Measurements from ENCODE around the gene GRIP2. TPM values are rescaled to one million over a fixed set of nuclear protein-coding genes. Genes with fewer than 3 reads are reported as not detected.

Gene GRIP2
- total and polyA plus RNA-seq, 2 of the 4 experiments (the other 2 are of a cell fraction) = 0.05 TPM; not detected in 1

- Histone ChIP-seq H3K36me3 (ENCODE audit: control insufficient read depth, insufficient read depth, low read length) (peaks cover 49% of the 10 kb centered on the region), H3K4me1 (ENCODE audit: control insufficient read depth, insufficient read depth, low read length) (peaks cover 14% of the 10 kb centered on the region), H4K20me1 (ENCODE audit: insufficient read depth, low read length) (peaks cover 21% of the 10 kb centered on the region), H3K18ac (ENCODE audit: low read depth, low read length) (no peak overlapping the region), H3K14ac (replicated peaks; ENCODE audit: low read depth, low read length) (no peak overlapping the region), H3K23ac (ENCODE audit: low read depth, low read length) (no peak overlapping the region), H2AK9ac (replicated peaks; ENCODE audit: low read depth, low read length, poor library complexity) (no peak overlapping the region), H2AFZ (replicated peaks; ENCODE audit: low read length, poor library complexity) (no peak overlapping the region), H2BK120ac (ENCODE audit: low read depth, low read length) (no peak overlapping the region), H2BK5ac (ENCODE audit: low read depth, low read length, poor library complexity, severe bottlenecking) (no peak overlapping the region), H3K9ac (ENCODE audit: low read depth, low read length) (no peak overlapping the region), H3K4me2 (ENCODE audit: low read depth, low read length) (no peak overlapping the region), H3K4me3 (ENCODE audit: insufficient read depth, low read depth, low read length) (no peak overlapping the region), H3K56ac (ENCODE audit: extremely low read depth, insufficient read depth, low read length) (no peak overlapping the region), H4K8ac (ENCODE audit: low read depth in 2 of 2, low read length in 2 of 2) (no peak overlapping the region), H3K79me1 (ENCODE audit: low read depth in 1 of 2, low read length in 2 of 2) (peaks cover 27 to 38% of the 10 kb centered on the region in 2 experiments), H3K9me1 (ENCODE audit: insufficient read depth, low read length) (peaks cover 21% of the 10 kb centered on the region), H3K4ac (ENCODE audit: low read depth, low read length) (no peak overlapping the region), H2AK5ac (ENCODE audit: low read depth, low read length) (no peak overlapping the region), H4K5ac (ENCODE audit: low read depth, low read length) (no peak overlapping the region), H2BK20ac (ENCODE audit: low read depth, low read length) (no peak overlapping the region), H2BK15ac (ENCODE audit: low read depth, low read length) (no peak overlapping the region), H3K27ac (ENCODE audit: insufficient read depth, low read length) (no peak overlapping the region), H3K9me3 (ENCODE audit: control insufficient read depth, insufficient read depth, low read length) (no peaks in the 10 kb centered on the region), H3K27me3 (ENCODE audit: control insufficient read depth, insufficient read depth, low read length) (no peaks in the 10 kb centered on the region), H4K91ac (ENCODE audit: insufficient read depth, low read depth, low read length) (no peak overlapping the region)
- in situ Hi-C loops (cut with MboI; ENCODE audit: low sequenced_read_pairs) (no loop called here), intact Hi-C loops (cut with micrococcal nuclease) (no loop called here), dilution Hi-C loops (cut with HindIII; ENCODE audit: low sequenced_read_pairs, unreplicated experiment) (no loop called here)
- no TSS peak for BruUV-seq (replicated peaks)
- TF ChIP-seq MXI1 (IDR thresholded peaks at IDR 0.05; ENCODE audit: borderline replicate concordance, low read depth, low read length) (no peak), POLR2A (IDR thresholded peaks at IDR 0.05; ENCODE audit: low read depth, low read length) (no peak), SMC3 (IDR thresholded peaks at IDR 0.05; ENCODE audit: low read depth, low read length) (no peak), NFE2L2 (IDR thresholded peaks at IDR 0.05; ENCODE audit: low read depth, low read length) (no peak), FOS (IDR thresholded peaks at IDR 0.05; ENCODE audit: low read depth, low read length) (no peak), ELK1 (IDR thresholded peaks at IDR 0.05; ENCODE audit: borderline replicate concordance, low read depth, low read length) (no peak), RFX5 (IDR thresholded peaks at IDR 0.05; ENCODE audit: low read depth, low read length) (no peak)
- ChIA-PET CTCF (no interaction called here), POLR2A (ENCODE audit: unreplicated experiment) (no interaction called here)
- WGBS, 2 experiments (ENCODE audit: extremely low coverage in 2 of 2, insufficient read length in 1 of 2) = no CpG with 5 or more reads among the region's 4 CpGs
- DNase-seq = no peak
- ATAC-seq (ENCODE audit: low read depth) = no peak
These were observed 94.4 kb downstream of the GRIP2 start for GRCh38 chr3:14445773-14446172.

Measured in IMR-90 (cell line).